Adrenal gland (tissue), 5 donors: Measurements from ENCODE around the gene DKKL1.

ENCODE experiments used
- CTCF ChIP-seq, 6 experiments: fragments of 450-650 bp in 4 of 6; fragments of 200-600 bp in 2 of 6; sonication (generic) in 1 of 6; IDR thresholded peaks; 1 replicate in 5 of 6; 2 replicates in 1 of 6; pipeline versions ENCODE4 v1.5.1 to v1.8.0; 2016 to 2021; ENCODE audit warnings: antibody characterized with exemption in 6 of 6, mild to moderate bottlenecking in 2 of 6, moderate library complexity in 1 of 6
- POLR2A ChIP-seq, 2 donors: fragments of 450-650 bp; IDR thresholded peaks; one replicate each; pipeline ENCODE4 v1.6.1; 2017; ENCODE audit warnings: antibody characterized with exemption in 2 of 2, mild to moderate bottlenecking in 2 of 2, moderate library complexity in 1 of 2
- donor health status: DM: no; HTN: no; CAD: no.

DNA sequence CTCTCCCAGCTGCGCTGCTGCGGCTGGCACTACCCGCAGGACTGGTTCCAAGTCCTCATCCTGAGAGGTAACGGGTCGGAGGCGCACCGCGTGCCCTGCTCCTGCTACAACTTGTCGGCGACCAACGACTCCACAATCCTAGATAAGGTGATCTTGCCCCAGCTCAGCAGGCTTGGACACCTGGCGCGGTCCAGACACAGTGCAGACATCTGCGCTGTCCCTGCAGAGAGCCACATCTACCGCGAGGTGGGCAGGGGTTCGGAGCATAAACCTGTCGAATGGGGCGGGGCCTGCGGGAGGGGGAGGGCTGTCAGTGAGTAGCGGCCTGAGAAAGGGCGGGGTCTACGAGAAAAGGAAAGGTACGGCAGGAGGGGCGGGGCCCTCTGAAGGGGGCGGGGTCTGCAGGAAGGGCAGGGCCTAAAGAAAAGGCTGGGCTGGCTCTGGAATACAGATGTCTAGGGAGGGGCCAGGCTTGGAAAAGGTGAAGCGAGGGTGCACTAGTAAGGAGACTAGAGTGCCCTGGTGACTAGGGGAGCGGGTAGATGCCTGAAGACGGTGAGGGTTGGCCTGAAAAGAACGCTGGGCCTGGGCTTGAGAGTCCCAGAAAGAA, 24.9 kb upstream of the DKKL1 start:
- TF ChIP-seq CTCF (IDR thresholded peaks at IDR 0.05) = no peak
- TF ChIP-seq POLR2A (IDR thresholded peaks at IDR 0.05) = no peak
